IMR-90 (cell line): Measurements from ENCODE around the gene OSBPL6.

ENCODE experiments used
- CEBPB ChIP-seq: IDR thresholded peaks from 2 replicates; pipeline ENCODE4 v1.6.1; 2012; ENCODE audit warnings: low read depth, low read length, improper control_type of control experiment
- FOS ChIP-seq: fragments of 150-350 bp; IDR thresholded peaks from 2 replicates; pipeline ENCODE4 v1.6.1; 2016; ENCODE audit warnings: low read depth, low read length
- MAFK ChIP-seq: IDR thresholded peaks from 2 replicates; pipeline ENCODE4 v1.6.1; 2012; ENCODE audit warnings: low read depth, low read length, improper control_type of control experiment
- MAZ ChIP-seq: IDR thresholded peaks from 2 replicates; pipeline ENCODE4 v1.6.1; 2012; ENCODE audit warnings: low read depth, mild to moderate bottlenecking, low read length, improper control_type of control experiment, moderate library complexity, borderline replicate concordance
- MXI1 ChIP-seq: IDR thresholded peaks from 2 replicates; pipeline ENCODE4 v1.6.1; 2012; ENCODE audit warnings: low read depth, mild to moderate bottlenecking, low read length, moderate library complexity, borderline replicate concordance
- NFE2L2 ChIP-seq: fragments of 150-350 bp; IDR thresholded peaks from 2 replicates; pipeline ENCODE4 v1.6.1; 2016; ENCODE audit warnings: low read depth, mild to moderate bottlenecking, low read length
- POLR2A ChIP-seq: IDR thresholded peaks from 2 replicates; pipeline ENCODE4 v1.6.1; 2012; ENCODE audit warnings: mild to moderate bottlenecking, low read depth, low read length
- RAD21 ChIP-seq: IDR thresholded peaks from 2 replicates; pipeline ENCODE4 v1.6.1; 2012; ENCODE audit warnings: low read length, improper control_type of control experiment
- RCOR1 ChIP-seq: IDR thresholded peaks from 2 replicates; pipeline ENCODE4 v1.6.1; 2012; ENCODE audit warnings: mild to moderate bottlenecking, low read length, improper control_type of control experiment; ENCODE audit not compliant: insufficient replicate concordance
- RFX5 ChIP-seq: IDR thresholded peaks from 2 replicates; pipeline ENCODE4 v1.8.0; 2012; ENCODE audit warnings: low read depth, mild to moderate bottlenecking, low read length, moderate library complexity
- SMC3 ChIP-seq: fragments of 150-350 bp; IDR thresholded peaks from 2 replicates; pipeline ENCODE4 v1.6.1; 2016; ENCODE audit warnings: low read depth, mild to moderate bottlenecking, antibody characterized with exemption, low read length, moderate library complexity
- TF ChIP-seq, protein P1 (sequence below): conservative IDR thresholded peaks from 2 replicates; pipeline ENCODE4 v1.5.1; 2012; ENCODE audit warnings: mild to moderate bottlenecking, low read depth, low read length, improper control_type of control experiment
- TF ChIP-seq, protein P2 (sequence below): fragments of 150-350 bp; IDR thresholded peaks from 2 replicates; pipeline ENCODE4 v1.6.1; 2017; ENCODE audit warnings: mild to moderate bottlenecking, antibody characterized with exemption, low read length, low read depth

DNA sequence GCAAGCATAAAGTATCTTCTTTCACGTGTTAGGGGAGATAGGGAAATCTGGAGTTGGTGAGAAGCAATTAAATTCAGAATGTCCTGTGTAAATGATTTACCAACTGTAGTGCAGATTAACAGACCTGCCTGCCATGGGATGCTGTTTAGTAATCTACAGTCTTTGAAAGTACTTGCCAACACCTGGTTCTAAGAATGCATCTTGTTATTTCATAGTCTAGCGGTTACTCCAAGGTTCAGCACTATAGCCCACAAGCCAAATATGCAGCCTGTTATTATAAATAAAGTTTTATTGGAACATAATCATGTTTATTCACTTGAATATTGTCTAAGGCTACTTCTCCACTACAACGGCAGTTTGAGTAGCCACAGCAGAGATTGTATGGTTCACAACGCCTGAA is 100.8 kb downstream of the OSBPL6 start:
- TF ChIP-seq, protein P1, sequence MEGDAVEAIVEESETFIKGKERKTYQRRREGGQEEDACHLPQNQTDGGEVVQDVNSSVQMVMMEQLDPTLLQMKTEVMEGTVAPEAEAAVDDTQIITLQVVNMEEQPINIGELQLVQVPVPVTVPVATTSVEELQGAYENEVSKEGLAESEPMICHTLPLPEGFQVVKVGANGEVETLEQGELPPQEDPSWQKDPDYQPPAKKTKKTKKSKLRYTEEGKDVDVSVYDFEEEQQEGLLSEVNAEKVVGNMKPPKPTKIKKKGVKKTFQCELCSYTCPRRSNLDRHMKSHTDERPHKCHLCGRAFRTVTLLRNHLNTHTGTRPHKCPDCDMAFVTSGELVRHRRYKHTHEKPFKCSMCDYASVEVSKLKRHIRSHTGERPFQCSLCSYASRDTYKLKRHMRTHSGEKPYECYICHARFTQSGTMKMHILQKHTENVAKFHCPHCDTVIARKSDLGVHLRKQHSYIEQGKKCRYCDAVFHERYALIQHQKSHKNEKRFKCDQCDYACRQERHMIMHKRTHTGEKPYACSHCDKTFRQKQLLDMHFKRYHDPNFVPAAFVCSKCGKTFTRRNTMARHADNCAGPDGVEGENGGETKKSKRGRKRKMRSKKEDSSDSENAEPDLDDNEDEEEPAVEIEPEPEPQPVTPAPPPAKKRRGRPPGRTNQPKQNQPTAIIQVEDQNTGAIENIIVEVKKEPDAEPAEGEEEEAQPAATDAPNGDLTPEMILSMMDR, result no peak
- TF ChIP-seq MAZ (no peak), FOS (no peak), CEBPB (no peak), POLR2A (no peak), RAD21 (no peak), RFX5 (no peak), RCOR1 (no peak), MAFK (no peak), SMC3 (no peak), MXI1 (no peak), NFE2L2 (no peak)
- TF ChIP-seq, protein P2, sequence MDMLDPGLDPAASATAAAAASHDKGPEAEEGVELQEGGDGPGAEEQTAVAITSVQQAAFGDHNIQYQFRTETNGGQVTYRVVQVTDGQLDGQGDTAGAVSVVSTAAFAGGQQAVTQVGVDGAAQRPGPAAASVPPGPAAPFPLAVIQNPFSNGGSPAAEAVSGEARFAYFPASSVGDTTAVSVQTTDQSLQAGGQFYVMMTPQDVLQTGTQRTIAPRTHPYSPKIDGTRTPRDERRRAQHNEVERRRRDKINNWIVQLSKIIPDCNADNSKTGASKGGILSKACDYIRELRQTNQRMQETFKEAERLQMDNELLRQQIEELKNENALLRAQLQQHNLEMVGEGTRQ, result no peak
